Measurements from ENCODE around the gene GRIA4.
"Not testable (repeated sequence)": the region's sequence is repeated elsewhere in the genome, so short reads cannot be mapped to it uniquely, and the experiment has no call there.

The GRIA4 gene

DNA sequence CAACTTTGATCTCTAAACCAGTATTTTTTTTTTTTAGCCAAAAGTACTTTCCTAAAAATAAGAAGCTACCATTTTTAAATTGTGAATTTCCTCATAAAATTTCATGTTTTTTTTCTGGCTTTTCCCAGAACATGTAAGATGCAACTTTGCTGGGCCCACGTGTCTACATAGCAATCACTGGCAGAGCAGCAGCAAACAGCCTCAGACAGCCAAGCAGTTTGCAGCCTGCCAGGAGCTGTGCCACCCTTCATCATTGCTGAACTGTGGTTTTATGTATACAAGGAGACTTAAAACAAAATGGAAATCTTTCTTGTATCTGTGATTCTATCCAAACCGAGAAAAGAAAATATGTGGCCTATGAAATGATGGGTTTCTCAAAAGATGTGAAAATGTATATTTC is 110.2 kb downstream of the GRIA4 start:
- DNase-seq, result no peak

DNA sequence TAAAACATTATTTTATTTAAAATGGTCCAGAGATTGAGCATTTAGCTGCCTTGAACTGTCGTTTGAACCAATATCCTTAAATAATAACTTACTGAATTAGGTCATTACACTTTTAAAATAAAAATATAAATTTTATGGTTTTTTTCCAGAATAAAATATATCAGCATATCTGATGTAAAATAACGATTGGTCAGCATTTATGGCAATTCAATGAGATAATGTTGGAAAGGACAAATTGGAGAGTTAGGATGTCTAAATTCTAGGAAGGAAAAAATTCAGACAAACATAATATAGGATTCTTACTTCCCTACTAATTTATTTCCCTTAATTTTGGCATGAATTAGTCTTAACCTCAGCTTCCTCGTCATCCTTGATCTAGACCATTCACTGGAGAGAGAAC is 113.4 kb downstream of the GRIA4 start:
- DNase-seq, result no peak

DNA sequence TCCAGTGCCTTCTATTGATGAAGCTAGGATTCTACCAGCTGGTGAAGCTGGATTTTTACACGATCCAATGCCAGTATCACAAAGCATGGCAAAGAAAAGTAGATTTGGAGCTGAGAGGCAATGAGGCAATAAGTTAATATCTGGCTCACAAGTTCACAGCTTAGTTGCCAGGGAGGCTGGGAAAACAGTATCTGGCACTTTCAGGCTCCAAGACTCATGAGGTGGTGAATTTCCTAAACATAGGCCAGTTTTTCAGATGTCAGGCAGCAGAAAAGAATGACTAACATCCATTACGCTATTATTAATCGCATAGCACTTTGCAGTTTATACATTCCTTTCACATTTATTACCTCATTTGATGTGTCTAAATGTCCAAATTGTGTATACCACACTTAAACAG is 122.7 kb downstream of the GRIA4 start:
- DNase-seq, result no peak

DNA sequence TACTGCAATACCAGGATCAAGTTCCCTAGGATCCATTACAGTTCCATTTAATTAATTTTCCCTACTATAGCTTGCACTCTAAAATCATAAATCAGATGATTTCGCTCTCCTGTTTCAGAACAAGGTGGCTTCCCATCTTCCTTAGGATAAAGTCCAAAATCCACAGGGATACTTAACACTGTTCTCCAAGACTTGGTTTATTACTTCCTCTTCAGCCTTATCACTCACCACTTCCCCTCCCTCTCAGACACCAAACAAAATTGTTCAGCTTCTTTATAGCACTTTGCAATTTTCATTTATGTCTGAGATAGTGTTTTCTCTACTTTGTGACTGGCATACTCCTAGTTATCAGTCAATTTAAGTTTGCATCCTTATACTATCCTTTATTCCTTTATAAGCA is 124.6 kb downstream of the GRIA4 start:
- no peak for DNase-seq

DNA sequence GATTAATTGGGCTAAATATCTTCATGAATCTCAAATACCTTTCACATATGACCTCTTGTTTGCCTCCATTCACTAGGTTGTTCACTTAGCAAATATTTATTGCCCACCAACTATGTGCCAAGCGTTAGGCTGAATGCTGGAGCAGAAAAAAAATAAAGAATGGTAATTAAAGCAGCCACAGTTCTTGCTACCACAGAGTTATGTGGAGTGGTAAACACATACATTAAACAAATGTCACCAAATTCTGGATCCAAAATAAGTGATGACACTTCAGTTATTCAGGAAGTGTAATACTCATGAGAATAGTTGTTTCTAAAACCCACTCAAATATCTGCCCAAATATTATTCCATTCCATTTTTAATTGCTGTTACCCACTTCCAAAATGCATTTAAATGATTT is 128.4 kb downstream of the GRIA4 start:
- no peak for DNase-seq

DNA sequence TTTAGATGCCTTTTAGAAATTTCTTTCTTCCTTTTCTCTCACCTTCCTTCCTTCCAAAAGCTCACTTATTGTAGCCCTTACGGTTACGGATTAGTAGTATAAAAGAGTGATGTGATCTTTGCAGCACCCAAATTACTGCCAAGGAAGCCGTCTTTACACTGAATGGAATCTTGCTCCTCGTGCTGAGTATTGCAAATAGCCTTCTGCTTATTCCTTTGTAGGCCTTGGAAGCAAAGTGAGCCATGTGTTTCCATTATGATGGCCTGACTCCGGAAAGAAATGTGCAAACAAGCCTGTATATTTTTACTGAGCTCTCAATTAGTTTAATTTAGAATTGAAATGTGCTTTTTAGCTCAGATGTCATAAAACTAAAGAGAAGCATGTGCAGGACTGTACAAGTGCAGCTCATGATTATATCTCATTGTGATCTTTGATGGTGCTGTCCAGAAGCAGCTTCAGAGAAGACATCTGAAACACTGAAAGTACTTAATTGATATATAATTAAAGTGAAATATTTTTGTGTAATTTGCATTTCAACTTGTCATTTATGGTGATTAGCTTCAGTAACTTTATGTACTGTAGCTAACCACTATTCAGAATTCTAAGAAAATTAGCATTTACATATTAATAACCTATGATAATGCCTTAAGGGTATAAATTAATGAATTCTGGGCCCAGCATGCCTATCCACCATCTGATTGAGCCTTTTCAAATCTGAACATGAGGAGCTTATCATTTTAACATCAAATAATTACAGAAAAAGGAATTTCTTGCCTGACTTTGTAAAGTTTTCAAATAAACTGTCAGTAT is 129.3 kb downstream of the GRIA4 start:
- no peak for DNase-seq

DNA sequence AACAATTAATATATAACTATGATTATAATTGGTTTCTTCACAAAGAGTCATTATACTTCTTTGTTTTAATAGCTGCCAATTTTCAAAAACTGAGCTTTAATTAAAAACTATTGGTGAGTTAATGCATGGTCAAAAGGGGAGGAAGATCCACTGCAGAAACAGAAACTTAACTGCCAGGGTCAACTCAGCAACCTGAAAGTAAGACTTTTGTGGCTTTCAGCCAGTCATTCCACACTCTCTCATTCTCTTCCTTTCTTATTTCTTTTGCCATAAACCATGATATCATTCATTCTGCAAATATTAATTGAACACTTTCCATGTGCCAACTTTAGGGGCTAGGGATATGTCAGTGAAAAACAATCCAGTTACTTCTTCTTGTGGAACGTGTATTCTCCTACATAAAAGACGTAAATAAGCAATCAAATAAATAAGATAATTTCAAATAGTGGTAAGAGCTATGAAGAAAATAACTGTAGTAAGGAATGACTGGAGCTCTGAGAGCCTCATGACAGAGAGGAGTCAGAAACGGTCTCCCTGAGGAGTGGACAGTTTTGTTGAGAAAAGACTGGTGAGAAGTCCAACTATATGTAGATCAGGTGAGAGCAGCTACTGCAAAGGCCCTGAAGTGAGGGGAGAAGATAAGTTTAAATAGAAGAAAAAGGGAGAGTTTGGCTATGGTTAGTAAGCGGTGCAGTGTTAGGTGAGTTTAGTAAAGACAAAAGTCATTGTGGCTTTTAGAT is 130.5 kb downstream of the GRIA4 start:
- no peak for DNase-seq

DNA sequence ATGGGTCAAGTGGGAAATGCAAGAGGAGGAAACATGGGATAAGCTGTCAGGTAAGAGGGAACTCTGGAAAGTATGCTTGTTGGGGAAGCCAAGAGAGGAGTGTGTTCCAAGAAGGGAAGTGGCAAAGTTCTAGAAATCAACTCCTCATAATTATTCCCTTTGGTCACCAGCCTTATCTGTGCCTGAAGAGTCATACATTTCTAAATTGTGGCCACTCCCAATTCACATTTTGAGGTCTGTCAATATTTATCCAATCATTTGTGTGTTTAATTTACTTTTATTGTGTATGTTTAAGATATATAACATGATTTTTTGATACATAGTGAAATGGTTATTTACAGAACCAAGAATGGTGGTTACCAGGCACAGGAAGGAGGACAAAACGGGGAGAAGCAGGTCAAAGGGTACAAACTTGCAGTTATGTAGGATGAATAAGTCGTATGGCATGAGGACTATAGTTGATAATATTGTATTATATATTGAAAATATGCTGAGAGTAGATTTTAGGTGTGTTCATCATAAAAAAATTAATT is 131.7 kb downstream of the GRIA4 start:
- DNase-seq, result no peak

DNA sequence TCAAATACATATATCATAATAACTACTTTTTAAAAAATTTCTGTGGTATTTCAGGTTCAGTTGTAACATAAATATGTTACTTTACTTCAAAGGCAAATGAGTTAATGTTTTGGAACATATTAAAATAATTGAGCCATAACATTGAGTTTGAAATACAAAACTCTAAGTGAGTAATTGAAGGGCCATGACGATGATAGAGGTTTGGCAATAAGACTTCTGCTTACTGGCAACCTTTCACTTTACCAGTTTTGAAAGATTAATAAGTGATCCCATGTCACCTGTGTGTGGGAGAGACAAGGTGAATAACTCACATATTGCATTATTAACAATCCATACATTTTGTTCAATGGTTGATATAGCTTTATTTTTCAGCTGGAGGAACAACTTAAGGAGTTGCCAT is 144.4 kb downstream of the GRIA4 start:
- DNase-seq, result no peak

DNA sequence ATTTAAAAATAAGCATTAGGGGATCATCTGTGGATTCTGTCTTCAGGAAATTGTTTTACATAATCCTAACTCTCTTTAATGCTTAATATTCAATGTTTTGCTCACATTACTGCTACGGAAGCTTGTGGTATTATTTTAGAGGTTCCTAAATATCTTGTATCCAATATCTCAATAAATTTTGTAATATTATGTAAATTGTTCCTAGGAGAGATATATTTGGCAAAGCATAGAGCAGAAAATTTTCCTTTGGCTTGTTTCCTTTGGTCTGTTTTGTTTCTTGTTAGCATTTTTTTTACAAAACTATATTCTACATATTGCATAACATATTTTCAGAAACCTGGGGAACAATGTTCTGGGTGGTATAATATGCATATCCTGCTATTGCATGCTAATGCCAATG is 144.8 kb downstream of the GRIA4 start:
- no peak for DNase-seq

DNA sequence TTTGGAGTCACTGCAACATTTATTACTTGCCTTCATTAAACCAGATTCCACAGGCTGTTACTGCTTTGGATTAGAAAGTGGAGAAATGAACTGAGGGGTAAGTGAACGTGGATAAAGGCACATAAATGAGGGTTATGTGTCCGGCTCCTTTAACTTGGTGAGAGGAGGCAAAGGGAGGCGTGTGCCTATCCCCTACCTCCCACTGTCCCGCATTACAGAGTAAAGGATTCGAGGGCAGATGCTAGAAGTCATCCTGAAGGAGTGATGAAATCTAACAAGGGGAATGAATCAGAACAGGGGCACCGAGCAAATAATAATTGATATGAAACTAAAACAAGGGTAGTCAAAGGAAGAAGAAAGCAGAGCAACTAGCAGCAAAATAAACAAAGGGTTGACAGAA is 147.2 kb downstream of the GRIA4 start:
- DNase-seq, result no peak

DNA sequence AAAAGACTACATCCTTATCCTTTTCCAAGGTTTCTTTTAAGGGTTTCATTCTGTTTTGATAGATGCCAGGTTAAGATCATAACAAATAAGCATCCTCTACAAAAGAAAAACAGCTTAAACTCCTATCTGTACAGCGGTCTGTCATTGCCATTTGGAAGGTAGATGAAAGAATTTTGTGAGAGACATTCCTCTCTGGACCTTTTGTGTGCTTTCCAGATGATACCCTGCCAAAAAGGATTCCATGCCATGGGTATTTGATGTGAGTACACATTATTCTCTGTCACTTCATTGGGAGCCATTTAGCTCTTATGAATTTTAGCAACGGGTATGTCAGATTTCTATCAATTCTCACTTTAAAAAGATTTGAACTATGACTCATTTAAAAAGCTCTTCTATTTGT is 153.7 kb downstream of the GRIA4 start:
- no peak for DNase-seq

DNA sequence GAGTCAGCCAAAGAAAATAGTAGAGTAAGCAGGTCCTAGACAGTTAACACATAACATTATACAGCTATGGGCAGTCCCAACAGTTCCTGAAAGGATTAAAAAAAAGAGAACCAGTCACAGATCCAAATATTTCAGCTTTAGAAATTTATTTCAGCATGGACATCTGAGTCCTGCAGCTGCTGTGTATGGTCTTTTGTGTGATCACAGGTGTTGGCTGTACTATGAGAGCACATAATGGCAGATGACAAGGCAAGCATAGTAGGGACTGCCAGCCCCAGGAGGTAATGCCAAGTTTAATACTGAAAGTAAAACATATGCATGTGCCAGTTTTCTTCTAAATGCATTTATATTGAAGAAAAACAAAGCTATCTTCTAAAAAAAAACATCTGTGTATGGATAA is 158.1 kb downstream of the GRIA4 start:
- DNase-seq, result no peak

DNA sequence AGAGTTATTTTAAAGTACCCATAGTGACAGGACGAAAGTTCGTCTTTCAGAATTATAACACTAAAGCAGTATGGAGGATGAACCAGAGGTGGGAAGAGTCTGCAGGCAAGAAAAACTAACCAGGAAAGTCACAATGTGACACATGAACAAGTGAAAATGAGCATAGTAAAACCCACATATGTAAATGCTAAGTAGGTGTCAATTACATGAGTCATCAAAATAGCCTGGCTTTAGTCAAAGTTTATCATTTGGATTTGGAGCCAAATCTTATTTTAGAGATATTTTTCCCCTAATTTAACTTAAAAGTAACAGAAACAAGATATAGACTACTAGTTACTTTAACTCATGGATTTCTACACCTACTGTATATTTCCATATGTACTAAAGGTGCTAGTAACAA is 159.8 kb downstream of the GRIA4 start:
- DNase-seq, result no peak

DNA sequence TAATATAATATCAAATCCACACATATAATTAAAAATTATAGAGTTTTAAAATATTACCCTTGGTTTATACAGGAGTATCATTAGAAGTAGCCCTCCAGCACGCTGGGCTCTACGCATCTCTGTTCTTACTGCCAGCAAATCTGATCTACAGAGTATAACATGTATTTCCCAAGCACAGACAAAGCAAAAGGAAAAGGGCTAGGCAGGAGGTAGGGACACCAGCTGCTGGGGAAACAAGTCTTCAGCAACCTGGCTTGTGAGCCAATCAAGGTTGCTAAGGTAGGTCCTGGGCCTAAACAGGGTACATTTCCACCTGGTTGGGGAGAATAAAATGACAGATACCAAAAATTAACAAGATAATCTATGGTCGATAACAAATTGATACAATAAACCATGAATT is 163.6 kb downstream of the GRIA4 start:
- not testable (repeated sequence) for DNase-seq

DNA sequence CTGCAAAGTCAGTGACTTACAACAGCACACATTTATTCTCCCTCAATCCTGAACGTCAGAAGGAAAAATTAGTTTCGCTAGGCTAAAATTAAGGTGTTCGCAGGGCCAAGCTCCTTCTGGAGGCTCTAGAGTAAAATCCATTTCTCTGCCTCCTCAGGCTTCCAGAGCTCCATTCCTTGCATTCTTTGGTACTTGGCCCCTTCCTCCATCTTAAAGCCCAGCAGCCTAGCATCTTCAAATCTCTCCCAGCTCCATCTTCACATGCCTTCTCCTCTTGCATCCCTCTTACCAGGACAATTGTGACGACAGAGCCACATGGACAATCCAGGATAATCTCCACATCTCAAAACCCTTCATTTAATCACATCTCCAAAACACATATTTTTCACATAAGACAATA is 165.0 kb downstream of the GRIA4 start:
- DNase-seq, result no peak

DNA sequence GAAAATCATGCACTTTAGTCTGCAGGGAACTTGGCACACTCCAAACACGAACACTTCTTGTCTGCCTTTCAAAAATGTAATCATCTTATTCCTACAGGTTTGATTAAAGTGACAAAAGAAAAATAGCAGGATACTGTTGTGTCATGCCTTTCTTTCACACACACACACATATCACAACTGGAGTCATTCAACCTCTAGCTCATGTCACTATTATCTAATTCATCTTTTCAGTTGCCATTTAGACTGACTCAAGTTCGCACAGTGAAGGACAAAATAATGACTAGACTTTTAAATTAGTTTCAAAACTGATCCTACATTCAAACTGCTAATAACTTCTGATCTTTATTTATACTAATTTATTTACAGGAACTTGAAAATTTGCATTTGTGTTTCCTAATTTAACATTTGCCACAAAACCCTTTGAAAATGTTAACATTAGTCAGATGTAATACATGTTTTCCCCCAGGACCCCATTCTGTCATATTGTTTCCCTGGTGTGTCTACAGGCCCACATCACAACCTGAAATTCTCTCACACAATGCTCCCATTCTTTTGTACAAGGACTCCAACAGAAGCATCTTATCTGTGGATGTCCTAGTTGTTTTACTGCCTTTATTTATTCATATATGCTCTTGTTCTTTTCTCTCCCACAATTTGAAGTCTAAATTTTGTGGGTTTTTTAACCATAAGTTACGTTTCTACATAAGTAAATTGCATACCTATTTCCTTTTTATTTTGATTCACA is 171.1 kb downstream of the GRIA4 start:
- no peak for DNase-seq

DNA sequence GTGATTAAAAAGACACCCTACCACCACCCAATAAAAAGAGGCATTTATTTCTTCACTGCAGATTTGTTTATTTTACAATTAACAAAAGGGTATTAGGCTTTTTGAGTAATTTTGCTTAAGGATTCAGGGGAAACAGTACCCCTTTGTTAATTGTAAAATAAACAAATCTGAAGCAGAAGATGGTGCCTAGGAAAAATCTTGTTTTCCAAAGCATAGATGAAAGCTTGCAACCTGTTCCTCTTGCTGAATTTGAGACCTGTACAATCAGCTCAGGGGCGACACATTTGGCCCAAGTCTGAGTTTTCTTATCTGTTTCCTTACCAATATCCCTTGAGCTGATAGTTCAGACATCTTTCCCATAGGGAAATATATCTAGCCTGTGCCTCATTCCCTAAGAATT is 171.9 kb downstream of the GRIA4 start:
- DNase-seq, result no peak

DNA sequence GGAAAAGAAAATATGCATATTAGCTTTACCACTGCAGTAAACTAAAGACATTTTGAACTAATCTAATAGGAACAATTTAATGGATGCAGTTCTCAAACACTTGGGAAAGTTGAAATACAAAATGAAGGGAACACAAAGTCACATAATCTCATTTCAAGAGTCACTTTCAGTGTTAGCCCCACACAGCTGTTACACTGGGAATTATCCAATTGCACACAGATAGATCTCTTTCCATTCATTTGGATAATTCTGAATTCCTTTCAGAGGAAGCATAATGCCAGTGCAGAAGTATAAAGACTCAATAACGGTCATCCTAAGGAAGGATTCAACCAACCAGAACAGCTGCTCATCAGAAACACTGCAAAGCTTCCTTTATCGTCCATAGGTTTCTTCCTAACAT is 173.3 kb downstream of the GRIA4 start:
- DNase-seq, result no peak

DNA sequence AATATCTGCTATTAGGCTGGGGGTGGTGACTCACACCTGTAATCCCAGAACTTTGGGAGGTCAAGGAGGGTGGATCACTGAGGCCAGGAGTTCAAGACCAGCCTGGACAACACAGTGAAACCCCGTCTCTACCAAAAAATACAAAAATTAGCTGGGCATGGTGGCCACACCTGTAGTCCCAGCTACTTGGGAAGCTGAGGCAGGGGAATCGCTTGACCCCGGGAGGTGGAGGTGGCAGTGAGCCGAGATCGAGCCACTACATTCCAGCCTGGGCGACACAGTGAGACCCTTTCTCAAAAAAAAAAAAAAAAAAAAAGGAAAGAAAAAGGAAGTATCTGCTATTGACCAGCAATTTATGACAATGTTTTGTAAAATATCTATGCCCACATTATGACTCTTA is 176.0 kb downstream of the GRIA4 start:
- DNase-seq, result not testable (repeated sequence)

DNA sequence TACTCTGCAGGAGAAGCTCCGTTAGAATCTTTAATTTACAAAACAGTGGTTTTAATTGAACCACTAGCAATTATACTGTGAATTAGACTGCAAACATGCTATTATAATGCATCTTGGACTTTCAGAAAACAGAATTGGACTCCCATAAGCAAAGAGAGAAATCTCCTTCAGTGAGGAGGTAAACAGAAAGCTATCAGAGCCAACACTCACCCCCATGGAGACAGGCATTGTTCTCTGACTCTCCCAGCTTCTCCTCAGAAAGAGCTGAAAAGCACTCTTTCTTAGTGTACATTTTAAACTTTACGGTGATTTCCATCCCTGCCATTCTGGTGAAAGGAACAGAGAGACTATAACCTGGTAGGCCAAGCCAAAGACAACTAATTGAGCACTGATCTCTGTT is 176.9 kb downstream of the GRIA4 start:
- DNase-seq, result no peak

DNA sequence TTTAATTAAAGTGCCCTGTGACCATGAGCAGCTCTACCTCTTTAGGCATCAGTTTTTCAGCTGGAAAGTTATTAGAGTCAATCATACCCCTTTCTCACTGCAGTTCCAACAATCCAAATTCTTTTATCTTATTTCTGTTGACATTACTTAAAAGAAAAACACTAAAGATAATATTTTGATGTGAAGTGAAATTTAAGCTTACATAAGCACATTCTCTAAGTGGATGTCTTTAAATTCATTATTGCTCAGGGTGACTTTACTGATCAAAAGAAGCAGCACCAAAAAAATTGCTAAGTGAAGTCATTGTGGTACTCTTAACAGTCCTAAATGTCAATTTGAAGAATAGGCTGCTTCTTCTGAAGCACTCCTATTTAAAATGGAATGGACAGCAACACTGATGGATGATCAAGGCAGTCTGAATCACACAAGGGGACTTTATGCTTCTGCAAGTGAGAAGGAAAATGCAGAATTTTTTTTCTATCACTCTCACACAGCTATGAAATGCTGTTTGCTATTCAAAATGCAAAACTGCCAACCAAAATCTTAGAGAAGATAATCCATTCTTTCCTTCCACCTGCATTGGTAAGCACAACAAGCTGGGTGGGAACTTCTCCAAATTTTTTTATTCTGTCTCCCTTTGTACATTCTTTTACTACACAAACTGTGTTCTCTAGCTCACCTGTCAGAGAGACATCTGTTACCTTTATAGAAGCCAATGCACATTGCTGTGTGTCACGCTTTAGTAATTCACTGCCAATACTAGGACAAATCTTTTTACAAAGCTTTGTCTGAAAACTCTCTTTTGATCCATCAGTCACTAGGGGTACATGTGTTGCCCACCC is 179.9 kb downstream of the GRIA4 start:
- no peak for DNase-seq

DNA sequence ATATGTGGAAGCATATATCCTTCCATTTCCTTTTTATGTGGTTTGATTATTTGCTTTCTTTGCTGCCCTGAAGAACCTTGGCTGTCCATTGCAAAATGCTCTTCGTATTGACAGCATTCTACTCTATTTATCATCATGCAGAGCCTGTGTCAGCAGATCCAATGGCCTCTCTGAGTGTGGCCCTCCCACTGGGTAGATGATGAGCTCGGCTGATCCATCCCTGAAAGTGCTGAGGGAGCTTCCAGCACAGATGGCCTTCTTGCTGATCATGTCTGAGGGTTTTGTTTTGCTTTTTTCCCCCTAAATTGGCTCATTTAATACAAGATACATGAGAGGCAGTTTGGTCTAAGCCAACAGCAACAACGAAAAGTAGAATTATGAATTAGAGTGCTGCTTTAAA is 181.0 kb downstream of the GRIA4 start:
- no peak for DNase-seq

Data from NCI-H1436 (cell line).